ENCODE results near the gene RAB11FIP5. TPM values are rescaled to one million over a fixed set of nuclear protein-coding genes. Genes with fewer than 3 reads are reported as not detected.

Gene RAB11FIP5
- total RNA-seq, 1 experiment from 2014 or later = 12.9 TPM

GRCh38 chr2:73078457-73079411, 34.0 kb downstream of the RAB11FIP5 start:
- POLR2A ChIA-PET (ENCODE audit: low non-redundant PET) = no interaction called here
- H3K4me3 ChIP-seq (ENCODE audit: low read depth, low read length, poor library complexity, severe bottlenecking) = no peak overlapping the region
- CTCF ChIA-PET = interaction anchor here (0.7 kb wide), 1 partner anchor 11 kb away, joined by 3 read pairs; no protein-coding TSS in a partner anchor
- TF ChIP-seq CTCF (conservative IDR thresholded peaks at IDR 0.05; ENCODE audit: low read depth, low read length) (no peak), EZH2 (IDR thresholded peaks at IDR 0.05; ENCODE audit: borderline replicate concordance, low read depth, low read length, poor library complexity, severe bottlenecking) (no peak)
- no TSS peak for BruUV-seq (replicated peaks)
- H3K9me3 ChIP-seq (ENCODE audit: low read depth, low read length, poor library complexity, severe bottlenecking) = no peaks in the 10 kb centered on the region
- no peaks in the 10 kb centered on the region for H3K4me1 ChIP-seq (ENCODE audit: insufficient read depth, low read length, poor library complexity, severe bottlenecking)
- no peaks in the 10 kb centered on the region for H3K36me3 ChIP-seq (ENCODE audit: insufficient read depth, low read length, poor library complexity, severe bottlenecking)
- no peaks in the 10 kb centered on the region for H3K27me3 ChIP-seq (replicated peaks; ENCODE audit: insufficient read depth, low read depth, low read length, poor library complexity)
- no peak overlapping the region for H3K27ac ChIP-seq (ENCODE audit: low read depth, low read length, poor library complexity, severe bottlenecking)
- intact Hi-C loops (cut with micrococcal nuclease; ENCODE audit: unreplicated experiment) = no loop called here
- DNase-seq (ENCODE audit: low spot score) = no peak

- no peak for DNase-seq (ENCODE audit: low spot score)
- Histone ChIP-seq H3K9me3 (ENCODE audit: low read depth, low read length, poor library complexity, severe bottlenecking) (no peaks in the 10 kb centered on the region), H3K36me3 (ENCODE audit: insufficient read depth, low read length, poor library complexity, severe bottlenecking) (no peaks in the 10 kb centered on the region), H3K27me3 (replicated peaks; ENCODE audit: insufficient read depth, low read depth, low read length, poor library complexity) (no peaks in the 10 kb centered on the region), H3K4me1 (ENCODE audit: insufficient read depth, low read length, poor library complexity, severe bottlenecking) (no peaks in the 10 kb centered on the region), H3K27ac (ENCODE audit: low read depth, low read length, poor library complexity, severe bottlenecking) (no peak overlapping the region), H3K4me3 (ENCODE audit: low read depth, low read length, poor library complexity, severe bottlenecking) (no peak overlapping the region)
- ChIA-PET CTCF (no interaction called here), POLR2A (ENCODE audit: low non-redundant PET) (no interaction called here)
- intact Hi-C loops (cut with micrococcal nuclease; ENCODE audit: unreplicated experiment) = no loop called here
- no TSS peak for BruUV-seq (replicated peaks)
- TF ChIP-seq CTCF (conservative IDR thresholded peaks at IDR 0.05; ENCODE audit: low read depth, low read length) (no peak), EZH2 (IDR thresholded peaks at IDR 0.05; ENCODE audit: borderline replicate concordance, low read depth, low read length, poor library complexity, severe bottlenecking) (no peak)
Measured at GRCh38 chr2:73077424-73077795, 35.3 kb downstream of the RAB11FIP5 start.

- CTCF ChIA-PET = interaction anchor here (2.5 kb wide), 1 partner anchor 9 kb away, joined by 5 read pairs; no protein-coding TSS in a partner anchor
- no TSS peak for BruUV-seq (replicated peaks)
- H3K4me3 ChIP-seq (ENCODE audit: low read depth, low read length, poor library complexity, severe bottlenecking) = no peak overlapping the region
- TF ChIP-seq EZH2 (IDR thresholded peaks at IDR 0.05; ENCODE audit: borderline replicate concordance, low read depth, low read length, poor library complexity, severe bottlenecking) = no peak
- no peak for TF ChIP-seq CTCF (conservative IDR thresholded peaks at IDR 0.05; ENCODE audit: low read depth, low read length)
- H3K9me3 ChIP-seq (ENCODE audit: low read depth, low read length, poor library complexity, severe bottlenecking) = no peaks in the 10 kb centered on the region
- intact Hi-C loops (cut with micrococcal nuclease; ENCODE audit: unreplicated experiment) = no loop called here
- POLR2A ChIA-PET (ENCODE audit: low non-redundant PET) = no interaction called here
- H3K27me3 ChIP-seq (replicated peaks; ENCODE audit: insufficient read depth, low read depth, low read length, poor library complexity) = no peaks in the 10 kb centered on the region
- DNase-seq (ENCODE audit: low spot score) = no peak
- H3K36me3 ChIP-seq (ENCODE audit: insufficient read depth, low read length, poor library complexity, severe bottlenecking) = no peaks in the 10 kb centered on the region
- H3K4me1 ChIP-seq (ENCODE audit: insufficient read depth, low read length, poor library complexity, severe bottlenecking) = no peaks in the 10 kb centered on the region
- H3K27ac ChIP-seq (ENCODE audit: low read depth, low read length, poor library complexity, severe bottlenecking) = no peak overlapping the region
Measured at GRCh38 chr2:73076701-73077423, 35.9 kb downstream of the RAB11FIP5 start.
